Fibroblast of mammary gland (primary cell): ENCODE data around the gene GGACT.

Source experiments
- DNase-seq: peaks from one replicate; pipeline ENCODE4 v3.0.0-alpha.2; 2010; ENCODE audit warnings: low read depth
- H3K4me3 ChIP-seq: 2 replicates; pipeline ENCODE4 v1.5.1; 2011; ENCODE audit warnings: low read depth, mild to moderate bottlenecking, low read length, moderate library complexity; ENCODE audit not compliant: control insufficient read depth
- TF ChIP-seq, protein P1 (sequence below): conservative IDR thresholded peaks from 2 replicates; pipeline ENCODE4 v1.5.1; 2011; ENCODE audit warnings: low read depth, low read length, inconsistent platforms; ENCODE audit not compliant: control insufficient read depth, insufficient read depth

Gene GGACT

DNA sequence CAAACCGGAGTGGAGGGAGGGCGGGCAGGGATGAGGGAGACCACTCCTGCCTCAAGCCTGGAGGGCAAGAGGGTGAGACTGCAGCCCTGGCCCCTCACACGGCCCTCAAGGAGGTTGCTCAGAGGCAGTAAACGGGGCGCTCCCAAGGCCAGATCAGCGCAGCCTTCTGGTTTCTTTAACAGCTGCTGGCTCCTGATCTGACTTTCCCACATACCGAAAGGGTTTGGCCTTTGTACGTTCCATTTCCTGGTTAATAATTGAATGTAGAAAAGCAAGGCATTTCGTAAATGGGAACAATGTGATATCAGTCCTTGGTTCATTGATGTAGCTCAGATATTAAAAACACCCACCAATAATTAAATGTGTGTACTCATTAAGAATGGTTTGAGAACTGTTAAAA, 71.5 kb downstream of the GGACT start:
- H3K4me3 ChIP-seq: no peak overlapping the region
- TF ChIP-seq, protein P1, sequence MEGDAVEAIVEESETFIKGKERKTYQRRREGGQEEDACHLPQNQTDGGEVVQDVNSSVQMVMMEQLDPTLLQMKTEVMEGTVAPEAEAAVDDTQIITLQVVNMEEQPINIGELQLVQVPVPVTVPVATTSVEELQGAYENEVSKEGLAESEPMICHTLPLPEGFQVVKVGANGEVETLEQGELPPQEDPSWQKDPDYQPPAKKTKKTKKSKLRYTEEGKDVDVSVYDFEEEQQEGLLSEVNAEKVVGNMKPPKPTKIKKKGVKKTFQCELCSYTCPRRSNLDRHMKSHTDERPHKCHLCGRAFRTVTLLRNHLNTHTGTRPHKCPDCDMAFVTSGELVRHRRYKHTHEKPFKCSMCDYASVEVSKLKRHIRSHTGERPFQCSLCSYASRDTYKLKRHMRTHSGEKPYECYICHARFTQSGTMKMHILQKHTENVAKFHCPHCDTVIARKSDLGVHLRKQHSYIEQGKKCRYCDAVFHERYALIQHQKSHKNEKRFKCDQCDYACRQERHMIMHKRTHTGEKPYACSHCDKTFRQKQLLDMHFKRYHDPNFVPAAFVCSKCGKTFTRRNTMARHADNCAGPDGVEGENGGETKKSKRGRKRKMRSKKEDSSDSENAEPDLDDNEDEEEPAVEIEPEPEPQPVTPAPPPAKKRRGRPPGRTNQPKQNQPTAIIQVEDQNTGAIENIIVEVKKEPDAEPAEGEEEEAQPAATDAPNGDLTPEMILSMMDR: no peak
- DNase-seq: no peak

DNA sequence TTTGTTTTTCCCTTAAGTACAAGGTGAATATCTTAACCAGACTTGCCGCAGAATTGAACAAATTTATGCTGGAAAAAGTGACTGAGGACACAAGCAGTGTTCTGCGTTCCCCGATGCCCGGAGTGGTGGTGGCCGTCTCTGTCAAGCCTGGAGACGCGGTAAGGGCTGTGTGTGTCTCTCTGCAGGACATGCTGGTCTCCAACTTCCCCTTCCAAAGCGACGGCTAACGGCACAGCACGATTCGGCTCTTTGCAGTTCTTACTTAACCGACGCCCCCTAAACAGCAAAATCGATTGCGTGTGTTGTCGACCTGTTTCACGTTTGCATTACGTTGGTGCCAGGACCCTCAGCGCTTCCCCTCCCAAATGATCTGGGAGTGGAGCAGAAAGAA, 73.2 kb downstream of the GGACT start:
- TF ChIP-seq, protein P1: no peak
- no peak overlapping the region for H3K4me3 ChIP-seq
- no peak for DNase-seq

DNA sequence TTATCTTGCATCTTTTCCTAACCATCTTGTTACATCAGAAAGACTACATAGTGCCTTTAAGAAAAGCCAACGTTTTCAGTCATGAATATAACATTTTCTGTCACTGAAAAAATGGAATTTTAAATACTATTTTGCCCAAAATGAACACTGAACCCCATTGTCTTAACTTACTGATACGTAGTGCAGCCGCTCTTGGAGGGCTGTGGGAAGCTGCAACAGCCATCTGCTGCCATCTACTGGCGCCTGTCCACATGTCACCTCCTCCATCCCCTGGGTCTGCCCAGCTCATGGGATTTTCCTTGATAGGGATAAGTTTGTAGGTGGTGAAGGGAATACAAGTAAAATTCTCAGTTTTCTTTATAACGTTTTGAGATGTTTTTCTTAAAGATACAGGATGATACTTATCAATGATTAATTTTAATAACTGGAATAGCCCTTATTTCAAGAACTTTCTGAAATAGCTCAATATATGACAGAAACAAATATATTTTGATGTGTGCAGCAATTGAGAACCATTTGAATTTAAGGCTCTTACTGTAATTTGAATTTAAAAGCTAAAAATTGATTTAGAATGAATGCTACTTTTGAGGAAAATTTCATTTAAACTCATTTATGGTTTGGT, 73.7 kb downstream of the GGACT start:
- no peak overlapping the region for H3K4me3 ChIP-seq
- DNase-seq: peak; percentile 76
- TF ChIP-seq, protein P1: peak; percentile 95

DNA sequence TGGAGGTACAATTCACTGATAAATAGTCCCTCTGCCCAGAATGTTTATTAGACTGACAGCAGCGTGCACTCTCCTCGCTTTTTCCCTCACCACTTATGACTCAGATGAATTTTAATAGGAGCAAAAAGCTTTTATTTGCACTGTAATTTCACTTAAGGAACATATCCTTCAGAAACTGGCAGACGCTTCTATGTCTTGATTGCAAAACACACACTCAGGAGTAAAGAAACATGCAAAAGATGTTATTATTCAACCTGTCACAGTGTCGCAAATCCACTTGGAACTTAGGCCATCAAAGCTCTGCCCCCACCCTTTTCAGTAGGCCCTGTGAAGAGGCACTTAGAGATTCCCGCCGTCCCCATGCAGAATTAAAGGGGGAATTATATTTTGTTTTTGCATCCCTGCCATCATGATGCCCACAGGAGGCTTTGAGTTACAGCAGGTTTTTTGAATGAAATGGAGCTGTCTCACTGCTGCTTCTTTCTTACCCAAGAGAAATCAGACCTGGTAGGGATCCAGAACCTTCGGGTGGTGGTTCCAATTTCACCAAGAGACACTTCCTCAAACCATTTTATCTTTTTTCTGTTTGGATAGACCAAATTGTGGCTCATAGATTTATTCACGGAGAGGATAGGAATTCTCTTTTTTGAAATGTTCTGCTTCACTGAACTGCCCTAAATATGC, 74.5 kb downstream of the GGACT start:
- no peak overlapping the region for H3K4me3 ChIP-seq
- TF ChIP-seq, protein P1: no peak
- peak; percentile 42 for DNase-seq

DNA sequence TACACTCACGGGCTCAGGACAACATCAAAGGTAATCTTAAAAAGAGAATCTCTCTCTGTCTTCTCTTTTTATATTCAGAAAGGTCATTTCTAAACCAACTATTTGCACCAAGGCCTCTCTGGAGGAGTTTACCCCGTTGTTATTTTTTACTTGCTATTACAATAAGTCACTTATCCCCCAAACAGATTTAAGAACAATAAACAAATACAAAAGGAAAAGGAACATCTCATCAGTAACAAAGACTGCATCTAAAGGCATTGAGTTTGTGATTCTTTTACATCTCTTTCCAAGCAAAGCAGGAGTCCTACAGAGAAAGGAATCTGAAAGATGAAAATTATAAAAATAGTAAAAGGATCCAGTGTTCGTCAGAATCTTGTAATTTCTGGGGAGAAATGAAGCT, 75.4 kb downstream of the GGACT start:
- TF ChIP-seq, protein P1: no peak
- no peak for DNase-seq
- H3K4me3 ChIP-seq: no peak overlapping the region

DNA sequence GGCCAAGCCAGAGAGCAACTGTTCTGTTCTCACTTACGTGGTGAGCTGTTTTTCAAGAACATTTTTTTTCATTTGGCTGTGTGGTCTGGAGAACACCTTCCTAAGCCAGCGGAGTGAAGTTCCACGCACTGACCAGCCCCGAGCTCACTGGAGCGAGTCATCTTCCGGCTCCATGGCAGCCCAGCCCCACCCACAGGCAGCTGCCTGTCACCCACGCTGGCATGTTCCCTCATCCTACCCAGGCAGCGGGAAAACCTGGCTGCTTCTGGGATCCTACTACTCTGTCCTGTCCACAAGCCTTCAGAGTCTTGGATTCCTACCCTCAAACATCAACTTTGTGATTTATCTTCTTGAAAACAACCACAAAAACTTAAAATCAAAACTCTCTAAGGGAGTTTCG, 76.2 kb downstream of the GGACT start:
- TF ChIP-seq, protein P1: no peak
- no peak overlapping the region for H3K4me3 ChIP-seq
- DNase-seq: peak; percentile 43
